GM12801 (cell line): ENCODE results near the gene ELMO3.

Experiments used
- TF ChIP-seq, protein P1 (sequence below): IDR thresholded peaks from one replicate; pipeline ENCODE4 v1.5.1; 2011; ENCODE audit warnings: control low read depth; ENCODE audit not compliant: insufficient read length; ENCODE audit errors: extremely low read depth

Gene ELMO3

DNA sequence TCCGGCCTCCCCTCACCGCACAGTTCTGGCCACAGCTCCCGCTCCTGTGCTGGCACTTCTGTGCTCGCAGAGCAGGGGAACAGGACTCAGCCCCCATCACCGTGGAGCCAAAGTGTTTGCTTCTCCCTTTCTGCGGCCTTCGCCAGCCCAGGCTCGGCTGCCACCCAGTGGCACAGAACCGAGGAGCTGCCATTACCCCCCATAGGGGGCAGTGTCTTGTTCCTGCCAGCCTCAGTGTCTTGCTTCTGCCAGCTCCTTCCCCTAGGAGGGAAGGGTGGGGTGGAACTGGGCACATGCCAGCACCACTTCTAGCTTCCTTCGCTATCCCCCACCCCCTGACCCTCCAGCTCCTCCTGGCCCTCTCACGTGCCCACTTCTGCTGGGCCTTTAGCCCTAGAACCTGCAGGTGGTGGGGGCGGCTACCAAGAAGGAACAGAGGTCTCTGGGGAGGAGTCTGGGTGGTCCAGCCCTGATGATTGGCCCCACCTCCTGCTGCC is 645 bp upstream of the ELMO3 start:
- TF ChIP-seq, protein P1, sequence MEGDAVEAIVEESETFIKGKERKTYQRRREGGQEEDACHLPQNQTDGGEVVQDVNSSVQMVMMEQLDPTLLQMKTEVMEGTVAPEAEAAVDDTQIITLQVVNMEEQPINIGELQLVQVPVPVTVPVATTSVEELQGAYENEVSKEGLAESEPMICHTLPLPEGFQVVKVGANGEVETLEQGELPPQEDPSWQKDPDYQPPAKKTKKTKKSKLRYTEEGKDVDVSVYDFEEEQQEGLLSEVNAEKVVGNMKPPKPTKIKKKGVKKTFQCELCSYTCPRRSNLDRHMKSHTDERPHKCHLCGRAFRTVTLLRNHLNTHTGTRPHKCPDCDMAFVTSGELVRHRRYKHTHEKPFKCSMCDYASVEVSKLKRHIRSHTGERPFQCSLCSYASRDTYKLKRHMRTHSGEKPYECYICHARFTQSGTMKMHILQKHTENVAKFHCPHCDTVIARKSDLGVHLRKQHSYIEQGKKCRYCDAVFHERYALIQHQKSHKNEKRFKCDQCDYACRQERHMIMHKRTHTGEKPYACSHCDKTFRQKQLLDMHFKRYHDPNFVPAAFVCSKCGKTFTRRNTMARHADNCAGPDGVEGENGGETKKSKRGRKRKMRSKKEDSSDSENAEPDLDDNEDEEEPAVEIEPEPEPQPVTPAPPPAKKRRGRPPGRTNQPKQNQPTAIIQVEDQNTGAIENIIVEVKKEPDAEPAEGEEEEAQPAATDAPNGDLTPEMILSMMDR: no peak

- TF ChIP-seq, protein P1: no peak
Observed at GRCh38 chr16:67199808-67200198, 872 bp downstream of the ELMO3 start.

DNA sequence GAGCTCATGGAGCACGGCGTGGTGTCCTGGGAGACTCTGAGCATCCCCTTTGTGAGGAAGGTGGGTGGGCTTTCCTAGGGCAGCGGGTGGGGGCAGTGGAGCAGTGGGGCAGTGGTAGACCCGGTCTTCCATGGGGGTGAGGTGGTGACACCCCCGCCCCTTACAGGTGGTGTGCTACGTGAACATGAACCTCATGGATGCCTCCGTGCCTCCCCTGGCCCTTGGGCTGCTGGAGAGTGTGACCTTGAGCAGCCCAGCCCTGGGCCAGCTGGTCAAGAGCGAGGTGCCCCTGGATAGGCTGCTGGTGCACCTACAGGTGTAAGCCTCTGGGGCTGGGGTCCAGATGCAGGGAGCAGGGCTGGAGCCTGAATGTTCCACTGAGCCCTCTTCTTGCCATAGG is 1.6 kb downstream of the ELMO3 start:
- TF ChIP-seq, protein P1: no peak

DNA sequence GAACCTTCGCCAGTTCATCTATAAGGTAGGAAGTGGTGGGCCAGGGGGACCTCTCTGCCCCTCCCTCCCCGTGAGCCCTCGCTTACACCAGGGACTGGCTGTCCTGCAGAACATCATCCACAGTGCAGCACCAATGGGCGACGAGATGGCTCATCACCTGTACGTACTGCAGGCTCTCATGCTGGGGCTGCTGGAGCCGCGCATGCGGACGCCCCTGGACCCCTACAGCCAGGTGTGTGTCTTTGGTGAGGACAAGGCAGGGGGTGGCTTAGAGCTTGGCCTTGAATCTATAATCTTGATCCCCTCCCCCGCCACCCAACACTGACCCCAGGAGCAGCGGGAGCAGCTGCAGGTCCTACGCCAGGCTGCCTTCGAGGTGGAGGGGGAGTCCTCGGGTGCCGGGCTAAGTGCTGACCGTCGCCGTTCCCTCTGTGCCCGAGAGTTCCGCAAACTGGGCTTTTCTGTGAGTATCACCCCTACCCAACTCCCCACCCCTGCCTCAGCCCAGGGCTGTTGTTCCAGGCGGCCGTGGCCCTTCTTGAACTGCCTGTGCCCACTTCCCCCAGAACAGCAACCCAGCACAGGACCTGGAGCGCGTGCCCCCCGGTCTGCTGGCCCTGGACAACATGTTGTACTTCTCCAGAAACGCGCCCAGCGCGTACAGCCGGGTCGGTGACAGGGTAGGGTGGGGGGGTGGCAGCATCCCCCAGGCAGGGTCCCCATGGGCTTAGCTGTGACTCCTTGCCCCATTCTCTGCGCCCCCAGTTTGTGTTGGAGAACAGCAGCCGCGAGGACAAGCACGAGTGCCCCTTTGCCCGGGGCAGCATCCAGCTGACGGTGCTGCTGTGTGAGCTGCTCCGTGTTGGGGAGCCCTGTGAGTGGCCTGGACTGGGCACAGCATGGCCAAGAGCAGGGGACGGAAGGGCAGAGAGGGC is 2.7 kb downstream of the ELMO3 start:
- TF ChIP-seq, protein P1: no peak

- TF ChIP-seq, protein P1: no peak
Observed at GRCh38 chr16:67202426-67202825, 3.5 kb downstream of the ELMO3 start.

DNA sequence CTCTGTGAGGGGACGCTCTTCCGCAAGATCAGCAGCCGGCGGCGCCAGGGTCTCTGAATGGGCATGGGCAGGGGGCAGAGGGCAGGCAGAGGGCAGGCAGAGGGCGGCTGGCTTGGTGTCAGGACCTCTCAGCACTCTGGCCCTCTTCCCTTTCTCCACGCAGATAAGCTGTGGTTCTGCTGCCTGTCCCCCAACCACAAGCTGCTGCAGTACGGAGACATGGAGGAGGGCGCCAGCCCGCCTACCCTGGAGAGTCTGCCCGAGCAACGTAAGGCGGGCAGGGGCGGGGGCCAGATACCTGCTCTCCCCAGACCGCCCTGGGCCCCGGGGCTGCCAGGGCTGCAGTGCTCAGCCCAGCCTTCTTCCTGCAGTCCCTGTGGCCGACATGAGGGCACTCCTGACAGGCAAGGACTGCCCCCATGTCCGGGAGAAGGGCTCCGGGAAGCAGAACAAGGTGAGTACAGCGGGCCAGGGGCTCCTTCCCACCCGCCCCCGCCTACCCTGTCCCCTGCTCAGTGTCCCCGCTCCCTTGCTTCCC is 4.1 kb downstream of the ELMO3 start:
- TF ChIP-seq, protein P1: no peak

GRCh38 chr16:67204076-67204475 is 5.1 kb downstream of the ELMO3 start:
- TF ChIP-seq, protein P1: no peak
